Fibroblast of lung (primary cell): ENCODE data around the gene BTBD9. TPM values are rescaled to one million over a fixed set of nuclear protein-coding genes. Genes with fewer than 3 reads are reported as not detected.

Experiments
- DNase-seq, 2 donors: peaks; one replicate each; pipeline versions ENCODE4 v3.0.0 to v3.0.0-alpha.2; 2010; ENCODE audit warnings: low read depth in 2 of 2
- H2AFZ ChIP-seq: 2 replicates; pipeline ENCODE4 v1.5.1; 2012; ENCODE audit warnings: low read length, control low read depth, inconsistent platforms
- H3K27ac ChIP-seq: 2 replicates; pipeline ENCODE4 v1.5.1; 2011; ENCODE audit warnings: low read length, control low read depth; ENCODE audit not compliant: insufficient read depth
- H3K27me3 ChIP-seq: 2 replicates; pipeline ENCODE4 v1.5.1; 2011; ENCODE audit warnings: mild to moderate bottlenecking, low read length; ENCODE audit not compliant: control insufficient read depth, insufficient read depth
- H3K36me3 ChIP-seq: 2 replicates; pipeline ENCODE4 v1.5.1; 2011; ENCODE audit warnings: low read length; ENCODE audit not compliant: control insufficient read depth, insufficient read depth
- H3K4me1 ChIP-seq: 2 replicates; pipeline ENCODE4 v1.5.1; 2011; ENCODE audit warnings: low read length; ENCODE audit not compliant: control insufficient read depth, insufficient read depth; ENCODE audit errors: extremely low read depth
- H3K4me2 ChIP-seq: 2 replicates; pipeline ENCODE4 v1.5.1; 2011; ENCODE audit warnings: low read length, control low read depth; ENCODE audit not compliant: insufficient read depth; ENCODE audit errors: extremely low read depth
- H3K4me3 ChIP-seq, 4 experiments: fragments of 200-600 bp in 1 of 4; sonication (generic) in 1 of 4; replicated peaks in 1 of 4; 2 replicates each; pipeline ENCODE4 v1.5.1; 2011 to 2016; ENCODE audit warnings: low read length in 4 of 4, low read depth in 3 of 4, mild to moderate bottlenecking in 3 of 4, control low read depth in 2 of 4, inconsistent platforms in 1 of 4, mixed read lengths in 1 of 4; ENCODE audit not compliant: insufficient read depth in 1 of 4; ENCODE audit errors: control extremely low read depth in 1 of 4
- H3K79me2 ChIP-seq: 2 replicates; pipeline ENCODE4 v1.5.1; 2012; ENCODE audit warnings: mild to moderate bottlenecking, low read length, inconsistent platforms; ENCODE audit not compliant: control insufficient read depth, insufficient read depth
- H3K9ac ChIP-seq: 2 replicates; pipeline ENCODE4 v1.5.1; 2011; ENCODE audit warnings: mild to moderate bottlenecking, low read length, control low read depth; ENCODE audit not compliant: insufficient read depth
- H3K9me3 ChIP-seq: 2 replicates; pipeline ENCODE4 v1.5.1; 2012; ENCODE audit warnings: low read depth, low read length; ENCODE audit not compliant: control insufficient read depth, insufficient read depth
- H4K20me1 ChIP-seq: 2 replicates; pipeline ENCODE4 v1.5.1; 2011; ENCODE audit warnings: low read length; ENCODE audit not compliant: control insufficient read depth, insufficient read depth; ENCODE audit errors: extremely low read depth
- EZH2 ChIP-seq: IDR thresholded peaks from 2 replicates; pipeline ENCODE4 v1.5.1; 2012; ENCODE audit warnings: low read length, control low read depth, mild to moderate bottlenecking; ENCODE audit errors: missing control alignments
- polyA plus RNA-seq, 2 donors: library from polyadenylated mRNA; depleted of rRNA in 1 of 2; stranded (reverse) in 1 of 2; unstranded in 1 of 2; fragments of >200 nt; gene quantifications; 2 replicates each; pipeline ENCODE4 v1.2.1, GENCODE V29; 2011 to 2012; ENCODE audit warnings: missing spikeins in 1 of 2
- total RNA-seq: library from RNA; depleted of rRNA; stranded (reverse); fragments of >200 nt; gene quantifications from 2 replicates; pipeline ENCODE4 v1.2.1, GENCODE V29; 2014
- TF ChIP-seq, protein P1 (sequence below), 2 donors: IDR thresholded peaks in 1 of 2; conservative IDR thresholded peaks in 1 of 2; 1 replicate in 1 of 2; 2 replicates in 1 of 2; pipeline ENCODE4 v1.5.1; 2011 to 2012; ENCODE audit warnings: low read length in 2 of 2, control low read depth in 1 of 2, inconsistent platforms in 1 of 2, low read depth in 1 of 2, mild to moderate bottlenecking in 1 of 2

Gene BTBD9
- total and polyA plus RNA-seq, 2 donors (not counting 1 experiment from before 2014, with no cell fraction given), result 7.7 to 13.4 TPM

- no peak for DNase-seq
- TF ChIP-seq, protein P1, sequence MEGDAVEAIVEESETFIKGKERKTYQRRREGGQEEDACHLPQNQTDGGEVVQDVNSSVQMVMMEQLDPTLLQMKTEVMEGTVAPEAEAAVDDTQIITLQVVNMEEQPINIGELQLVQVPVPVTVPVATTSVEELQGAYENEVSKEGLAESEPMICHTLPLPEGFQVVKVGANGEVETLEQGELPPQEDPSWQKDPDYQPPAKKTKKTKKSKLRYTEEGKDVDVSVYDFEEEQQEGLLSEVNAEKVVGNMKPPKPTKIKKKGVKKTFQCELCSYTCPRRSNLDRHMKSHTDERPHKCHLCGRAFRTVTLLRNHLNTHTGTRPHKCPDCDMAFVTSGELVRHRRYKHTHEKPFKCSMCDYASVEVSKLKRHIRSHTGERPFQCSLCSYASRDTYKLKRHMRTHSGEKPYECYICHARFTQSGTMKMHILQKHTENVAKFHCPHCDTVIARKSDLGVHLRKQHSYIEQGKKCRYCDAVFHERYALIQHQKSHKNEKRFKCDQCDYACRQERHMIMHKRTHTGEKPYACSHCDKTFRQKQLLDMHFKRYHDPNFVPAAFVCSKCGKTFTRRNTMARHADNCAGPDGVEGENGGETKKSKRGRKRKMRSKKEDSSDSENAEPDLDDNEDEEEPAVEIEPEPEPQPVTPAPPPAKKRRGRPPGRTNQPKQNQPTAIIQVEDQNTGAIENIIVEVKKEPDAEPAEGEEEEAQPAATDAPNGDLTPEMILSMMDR (conservative IDR thresholded peaks at IDR 0.05 in 1 of 2, IDR thresholded peaks at IDR 0.05 in 1 of 2; ENCODE audit: low read depth in 1 of 2, low read length in 2 of 2), result no peak
- TF ChIP-seq EZH2, result no peak
- Histone ChIP-seq H3K4me2 (no peak overlapping the region), H3K27me3 (no peaks in the 10 kb centered on the region), H3K36me3 (no peaks in the 10 kb centered on the region), H3K9me3 (no peaks in the 10 kb centered on the region), H2AFZ (no peak overlapping the region), H3K27ac (no peak overlapping the region), H3K4me3 (no peak overlapping the region), H3K4me1 (peaks cover 10% of the 10 kb centered on the region), H3K79me2 (no peaks in the 10 kb centered on the region), H3K9ac (no peak overlapping the region), H4K20me1 (peaks cover 2% of the 10 kb centered on the region)
Observed at GRCh38 chr6:38144365-38144945, 495.3 kb downstream of the BTBD9 start.

- Histone ChIP-seq H3K9ac (no peak overlapping the region), H3K27me3 (no peaks in the 10 kb centered on the region), H3K4me2 (no peak overlapping the region), H3K4me1 (peaks cover 8% of the 10 kb centered on the region), H4K20me1 (peaks cover 2% of the 10 kb centered on the region), H3K9me3 (no peaks in the 10 kb centered on the region), H2AFZ (no peak overlapping the region), H3K4me3 (no peak overlapping the region), H3K79me2 (no peaks in the 10 kb centered on the region), H3K36me3 (no peaks in the 10 kb centered on the region), H3K27ac (no peak overlapping the region)
- TF ChIP-seq, protein P1 (conservative IDR thresholded peaks at IDR 0.05 in 1 of 2, IDR thresholded peaks at IDR 0.05 in 1 of 2; ENCODE audit: low read depth in 1 of 2, low read length in 2 of 2), result no peak
- TF ChIP-seq EZH2, result no peak
- DNase-seq, result peak in 1 of 2 donors; percentile 29
Observed at GRCh38 chr6:38143191-38144150, 496.3 kb downstream of the BTBD9 start.

DNA sequence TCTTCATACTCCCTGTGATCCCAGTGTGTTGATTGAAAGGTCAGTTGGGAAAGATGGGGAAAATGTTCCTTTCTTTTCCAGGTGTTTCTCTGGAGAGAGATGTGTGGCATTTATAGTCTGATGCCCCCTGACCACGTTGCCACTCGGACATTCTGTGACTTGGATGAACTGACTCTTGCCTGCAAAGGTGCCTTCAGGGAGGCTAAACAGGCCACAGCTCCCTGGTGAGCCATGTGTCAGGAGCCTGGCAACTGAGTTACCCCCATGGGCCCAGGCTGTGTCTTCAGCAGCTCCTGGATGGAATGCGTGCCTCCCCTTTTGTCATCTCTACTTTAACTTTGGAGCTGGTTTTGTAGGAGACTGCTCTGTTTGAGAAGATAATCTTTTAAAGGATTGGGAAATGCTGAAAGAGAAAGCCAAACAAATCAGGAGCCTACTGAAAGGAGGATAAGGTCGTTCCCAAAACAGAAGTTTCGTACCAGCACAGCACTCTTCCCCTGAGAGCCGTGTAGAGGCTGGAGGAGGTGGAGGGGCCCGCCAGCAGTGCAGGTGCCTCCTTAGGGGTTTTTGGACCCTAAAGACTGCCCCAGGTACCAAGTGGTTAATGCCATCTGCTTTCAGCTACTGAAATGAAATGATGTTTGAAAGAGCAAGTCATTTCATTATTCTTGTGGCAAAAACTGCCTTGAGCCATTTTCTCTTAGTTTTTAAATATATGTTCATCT is 497.4 kb downstream of the BTBD9 start:
- Histone ChIP-seq H3K9me3 (no peaks in the 10 kb centered on the region), H4K20me1 (peaks cover 2% of the 10 kb centered on the region), H3K36me3 (no peaks in the 10 kb centered on the region), H3K9ac (no peak overlapping the region), H3K79me2 (no peaks in the 10 kb centered on the region), H2AFZ (no peak overlapping the region), H3K27ac (no peak overlapping the region), H3K4me1 (peaks cover 8% of the 10 kb centered on the region), H3K4me3 (no peak overlapping the region), H3K27me3 (no peaks in the 10 kb centered on the region), H3K4me2 (no peak overlapping the region)
- DNase-seq, result no peak
- TF ChIP-seq, protein P1 (conservative IDR thresholded peaks at IDR 0.05 in 1 of 2, IDR thresholded peaks at IDR 0.05 in 1 of 2; ENCODE audit: low read depth in 1 of 2, low read length in 2 of 2), result no peak
- no peak for TF ChIP-seq EZH2
